Epithelial cell of proximal tubule (primary cell): ENCODE measurements around the gene NELL1. TPM values are rescaled to one million over a fixed set of nuclear protein-coding genes. Genes with fewer than 3 reads are reported as not detected.

ENCODE experiments used
- DNase-seq: peaks from one replicate; pipeline ENCODE4 v3.0.0-alpha.2; 2011; ENCODE audit warnings: low read depth
- H3K4me3 ChIP-seq: 2 replicates; pipeline ENCODE4 v1.5.1; 2011; ENCODE audit warnings: low read depth, mild to moderate bottlenecking, low read length
- total RNA-seq: library from RNA; depleted of rRNA; stranded (reverse); fragments of >200 nt; gene quantifications from 2 replicates; pipeline ENCODE4 v1.2.3, GENCODE V29; 2015
- TF ChIP-seq, protein P1 (sequence below): conservative IDR thresholded peaks from 2 replicates; pipeline ENCODE4 v1.5.1; 2012; ENCODE audit warnings: low read depth, mild to moderate bottlenecking, low read length

NELL1 gene
- total RNA-seq, 1 donor from 2014 or later = not detected

DNA sequence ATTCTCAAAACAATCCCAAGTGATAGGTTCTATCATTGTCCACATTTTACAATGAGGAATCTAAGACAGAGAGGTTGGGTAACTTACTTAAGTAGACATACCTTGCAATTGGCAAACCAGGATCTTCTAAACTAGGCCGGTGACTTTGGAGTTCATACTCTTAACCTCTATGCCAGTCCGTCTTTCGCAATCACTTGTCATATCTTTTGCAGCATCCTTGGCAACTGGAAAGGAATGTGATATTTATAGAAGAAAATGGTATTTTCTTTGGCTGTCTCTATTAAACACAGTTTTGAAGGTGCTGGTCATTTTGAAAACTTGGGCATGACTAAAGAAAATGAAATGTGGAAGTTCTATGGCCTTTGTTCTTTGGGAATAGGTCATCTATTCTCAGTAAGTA lies 556.5 kb downstream of the NELL1 start:
- DNase-seq = no peak
- TF ChIP-seq, protein P1, sequence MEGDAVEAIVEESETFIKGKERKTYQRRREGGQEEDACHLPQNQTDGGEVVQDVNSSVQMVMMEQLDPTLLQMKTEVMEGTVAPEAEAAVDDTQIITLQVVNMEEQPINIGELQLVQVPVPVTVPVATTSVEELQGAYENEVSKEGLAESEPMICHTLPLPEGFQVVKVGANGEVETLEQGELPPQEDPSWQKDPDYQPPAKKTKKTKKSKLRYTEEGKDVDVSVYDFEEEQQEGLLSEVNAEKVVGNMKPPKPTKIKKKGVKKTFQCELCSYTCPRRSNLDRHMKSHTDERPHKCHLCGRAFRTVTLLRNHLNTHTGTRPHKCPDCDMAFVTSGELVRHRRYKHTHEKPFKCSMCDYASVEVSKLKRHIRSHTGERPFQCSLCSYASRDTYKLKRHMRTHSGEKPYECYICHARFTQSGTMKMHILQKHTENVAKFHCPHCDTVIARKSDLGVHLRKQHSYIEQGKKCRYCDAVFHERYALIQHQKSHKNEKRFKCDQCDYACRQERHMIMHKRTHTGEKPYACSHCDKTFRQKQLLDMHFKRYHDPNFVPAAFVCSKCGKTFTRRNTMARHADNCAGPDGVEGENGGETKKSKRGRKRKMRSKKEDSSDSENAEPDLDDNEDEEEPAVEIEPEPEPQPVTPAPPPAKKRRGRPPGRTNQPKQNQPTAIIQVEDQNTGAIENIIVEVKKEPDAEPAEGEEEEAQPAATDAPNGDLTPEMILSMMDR = no peak
- H3K4me3 ChIP-seq = no peak overlapping the region

DNA sequence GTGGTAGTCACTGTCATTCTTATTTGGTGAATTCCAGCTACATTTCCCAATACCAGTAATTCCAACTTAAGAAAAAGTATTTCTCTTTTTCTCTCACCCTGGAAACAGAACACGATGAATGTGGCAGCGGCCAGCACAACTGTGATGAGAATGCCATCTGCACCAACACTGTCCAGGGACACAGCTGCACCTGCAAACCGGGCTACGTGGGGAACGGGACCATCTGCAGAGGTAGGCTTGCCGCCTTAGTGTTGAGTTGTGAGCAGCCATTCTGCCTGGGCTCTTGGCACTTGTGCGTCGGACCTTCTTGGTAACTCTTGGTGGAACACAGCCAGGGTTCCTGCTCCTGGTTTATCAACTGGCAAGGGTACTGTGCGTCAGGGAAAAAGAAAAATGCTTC lies 559.8 kb downstream of the NELL1 start:
- DNase-seq = no peak
- TF ChIP-seq, protein P1 = no peak
- H3K4me3 ChIP-seq = no peak overlapping the region

DNA sequence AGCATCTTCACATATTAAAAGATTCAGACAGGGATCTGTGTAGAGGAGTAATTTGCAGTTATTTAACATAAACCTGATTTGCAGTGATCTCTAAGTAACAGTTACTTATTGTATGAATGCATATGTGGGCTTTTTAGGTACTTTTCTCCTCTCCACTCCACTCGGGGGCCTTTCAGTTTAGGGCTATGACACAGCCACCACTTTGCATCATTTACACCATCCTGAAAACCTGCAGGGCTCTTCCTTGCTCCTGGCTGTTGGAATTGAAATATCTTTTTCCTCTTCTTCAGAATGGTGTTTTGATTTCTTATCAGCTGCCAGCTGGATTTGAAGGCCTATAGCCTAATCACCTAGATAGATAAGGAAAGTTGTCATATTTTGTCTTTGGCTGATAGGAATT lies 580.8 kb downstream of the NELL1 start:
- TF ChIP-seq, protein P1 = no peak
- DNase-seq = no peak
- H3K4me3 ChIP-seq = no peak overlapping the region

DNA sequence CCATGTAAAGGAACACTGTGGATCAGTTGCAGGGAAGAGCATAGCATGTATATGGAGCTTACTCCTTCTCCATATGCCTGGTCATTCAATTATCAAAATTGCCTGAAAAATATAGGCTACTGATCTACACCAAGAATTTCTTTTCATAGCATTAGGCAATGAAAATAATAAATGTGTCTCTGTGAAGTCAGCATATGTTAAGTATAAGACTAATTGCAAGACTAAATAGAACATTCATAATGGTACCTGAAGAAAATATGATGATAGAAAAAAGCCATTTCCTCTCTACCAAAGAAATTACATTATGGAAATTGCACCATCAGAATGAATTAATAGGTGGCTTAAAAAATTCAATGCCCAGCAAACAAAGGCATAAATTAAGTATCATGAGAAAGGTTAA lies 584.7 kb downstream of the NELL1 start:
- no peak for DNase-seq
- no peak overlapping the region for H3K4me3 ChIP-seq
- TF ChIP-seq, protein P1 = no peak

DNA sequence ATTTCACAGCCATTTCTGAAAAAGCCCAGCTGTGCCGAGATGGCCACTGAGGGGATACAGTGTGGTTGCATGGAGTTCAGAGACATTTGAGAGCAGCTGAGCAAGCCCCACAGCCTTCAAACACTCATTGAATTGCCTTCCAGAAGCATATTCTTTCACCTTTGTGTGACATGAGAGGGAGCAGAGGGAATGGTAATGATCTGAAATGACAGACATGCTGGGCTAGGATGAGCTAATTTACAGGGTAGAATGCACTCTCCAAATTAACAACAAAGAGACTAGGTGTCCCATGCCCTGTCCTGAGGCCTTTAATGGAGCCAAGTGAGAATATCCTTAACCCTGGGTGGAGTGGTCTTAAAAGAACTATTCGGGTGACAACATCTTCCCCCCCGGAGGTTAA lies 585.4 kb downstream of the NELL1 start:
- H3K4me3 ChIP-seq = no peak overlapping the region
- DNase-seq = no peak
- TF ChIP-seq, protein P1 = no peak

DNA sequence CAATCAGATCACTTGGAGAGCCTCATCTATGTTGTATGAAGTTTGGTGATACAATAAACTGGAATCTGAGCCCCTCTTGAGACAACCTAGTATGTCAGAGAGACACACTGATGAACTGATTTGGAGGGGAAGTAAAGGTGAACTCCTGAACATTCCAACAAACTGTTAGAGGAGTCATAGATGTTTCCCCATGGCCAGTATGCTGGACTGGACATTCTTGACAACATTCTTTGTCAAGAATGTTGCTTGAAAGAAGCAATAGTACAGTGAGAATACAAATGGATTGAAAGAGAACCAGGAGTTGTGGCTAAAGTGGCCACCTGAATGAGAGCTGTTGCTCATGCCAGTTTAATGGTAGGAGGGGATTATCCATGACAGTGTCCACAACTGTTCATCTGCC lies 588.1 kb downstream of the NELL1 start:
- H3K4me3 ChIP-seq = no peak overlapping the region
- TF ChIP-seq, protein P1 = no peak
- no peak for DNase-seq

DNA sequence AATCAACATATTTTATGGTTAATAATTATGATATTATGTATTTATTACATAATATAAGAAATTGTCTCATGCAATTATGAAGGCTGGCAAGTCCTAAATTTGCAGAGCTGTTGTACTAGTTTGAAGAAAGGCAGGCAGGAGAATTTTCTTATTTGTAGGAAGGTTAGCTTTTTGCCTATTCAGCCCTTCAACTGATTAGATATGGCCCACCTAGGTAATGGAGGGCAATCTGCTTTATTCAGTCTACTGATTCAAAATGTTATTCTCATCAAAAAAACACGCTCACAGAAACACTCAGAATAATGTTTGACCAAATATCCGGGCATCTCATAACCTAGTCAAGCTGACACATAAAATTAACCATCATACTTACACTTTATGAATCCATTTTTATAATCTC lies 589.0 kb downstream of the NELL1 start:
- TF ChIP-seq, protein P1 = no peak
- no peak overlapping the region for H3K4me3 ChIP-seq
- DNase-seq = no peak
